A673 (cell line): ENCODE results near the gene SYCE1. TPM values are rescaled to one million over a fixed set of nuclear protein-coding genes. Genes with fewer than 3 reads are reported as not detected.
"Not testable (repeated sequence)": the region's sequence is repeated elsewhere in the genome, so short reads cannot be mapped to it uniquely, and the experiment has no call there.

Source experiments
- BruUV-seq: library from RNA; stranded (reverse); fragments of 400-500 nt; replicated peaks from 2 replicates; lab custom pipeline; 2021; lab: Mats Ljungman, UMichigan
- CTCF ChIA-PET: fragments of 300-600 bp; sonication (Branson Sonifier 250); formaldehyde crosslinking; loops from one replicate; lab custom pipeline; 2022; ENCODE audit warnings: antibody characterized with exemption; lab: Charles Lee
- POLR2A ChIA-PET: fragments of 300-600 bp; sonication (Branson Sonifier 250); formaldehyde crosslinking; loops from one replicate; lab custom pipeline; 2022; ENCODE audit warnings: antibody characterized with exemption; ENCODE audit not compliant: low non-redundant PET; lab: Charles Lee
- DNase-seq: peaks from one replicate; pipeline ENCODE4 v3.0.0-alpha.2; 2015; ENCODE audit warnings: low spot score
- H3K27ac ChIP-seq: fragments of 200-600 bp; sonication (generic); 2 replicates; pipeline ENCODE4 v1.5.1; 2016; ENCODE audit warnings: mixed run types, low read depth, mild to moderate bottlenecking, mixed read lengths, antibody characterized with exemption, low read length; ENCODE audit not compliant: poor library complexity, severe bottlenecking
- H3K27me3 ChIP-seq: fragments of 200-600 bp; sonication (generic); replicated peaks from 2 replicates; pipeline ENCODE4 v1.6.1; 2017; ENCODE audit warnings: mixed run types, low read depth, mild to moderate bottlenecking, mixed read lengths, antibody characterized with exemption, low read length; ENCODE audit not compliant: insufficient read depth, poor library complexity
- H3K36me3 ChIP-seq: fragments of 200-600 bp; sonication (generic); 2 replicates; pipeline ENCODE4 v1.6.1; 2016; ENCODE audit warnings: mixed run types, mild to moderate bottlenecking, mixed read lengths, antibody characterized with exemption, low read length; ENCODE audit not compliant: insufficient read depth, poor library complexity, severe bottlenecking
- H3K4me1 ChIP-seq: fragments of 200-600 bp; sonication (generic); 2 replicates; pipeline ENCODE4 v1.6.1; 2017; ENCODE audit warnings: mixed run types, mild to moderate bottlenecking, mixed read lengths, antibody characterized with exemption, low read length; ENCODE audit not compliant: insufficient read depth, poor library complexity, severe bottlenecking
- H3K4me3 ChIP-seq: fragments of 200-600 bp; sonication (generic); 2 replicates; pipeline ENCODE4 v1.5.1; 2016; ENCODE audit warnings: low read depth, mixed run types, mild to moderate bottlenecking, mixed read lengths, low read length; ENCODE audit not compliant: poor library complexity, severe bottlenecking
- H3K9me3 ChIP-seq: fragments of 200-600 bp; sonication (generic); 2 replicates; pipeline ENCODE4 v1.6.1; 2016; ENCODE audit warnings: mixed run types, low read depth, mild to moderate bottlenecking, mixed read lengths, antibody characterized with exemption, low read length; ENCODE audit not compliant: poor library complexity, severe bottlenecking
- EZH2 ChIP-seq: fragments of 200-600 bp; sonication (generic); IDR thresholded peaks from 2 replicates; pipeline ENCODE4 v1.6.1; 2017; ENCODE audit warnings: borderline replicate concordance, low read depth, mild to moderate bottlenecking, mixed read lengths, antibody characterized with exemption, low read length; ENCODE audit not compliant: poor library complexity, severe bottlenecking
- intact Hi-C: fragments of 100-400 bp; cut with micrococcal nuclease; formaldehyde crosslinking; loops from one replicate; pipeline ENCODE4 v1.10.0; 2022; ENCODE audit not compliant: unreplicated experiment
- total RNA-seq: library from RNA; stranded (reverse); gene quantifications from 2 replicates; pipeline ENCODE4 v1.2.3, GENCODE V29; 2021
- TF ChIP-seq, protein P1 (sequence below): fragments of 300-800, 200-600 bp; sonication (generic); conservative IDR thresholded peaks from 2 replicates; pipeline ENCODE4 v1.5.1; 2017; ENCODE audit warnings: low read depth, mild to moderate bottlenecking, antibody characterized with exemption, low read length, moderate library complexity, mixed read lengths

The SYCE1 gene
- total RNA-seq, 1 experiment from 2014 or later = not detected

DNA sequence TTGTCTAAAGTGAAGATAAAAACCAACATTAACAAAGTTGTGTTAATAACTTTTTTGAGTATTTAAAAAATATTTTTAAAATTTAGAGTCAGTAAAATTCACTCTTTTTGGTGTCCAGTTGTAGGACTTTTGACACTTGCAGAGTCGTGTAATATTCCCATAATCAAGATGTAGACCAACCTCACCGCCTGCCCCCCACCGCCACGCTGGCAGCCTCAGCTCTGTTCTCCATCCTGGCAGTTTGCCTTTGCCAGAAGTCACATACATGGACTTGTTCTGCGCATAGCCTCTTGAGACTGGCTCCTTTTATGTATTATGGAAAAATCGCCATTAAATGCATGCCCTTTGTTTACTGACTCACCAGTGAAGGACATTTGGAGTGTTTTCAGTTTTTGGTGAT lies 27.3 kb upstream of the SYCE1 start:
- Histone ChIP-seq H3K4me3 (no peak overlapping the region), H3K27me3 (peaks cover 86% of the 10 kb centered on the region), H3K27ac (no peak overlapping the region), H3K4me1 (no peaks in the 10 kb centered on the region), H3K36me3 (no peaks in the 10 kb centered on the region), H3K9me3 (no peaks in the 10 kb centered on the region)
- no TSS peak for BruUV-seq
- ChIA-PET CTCF (no interaction called here), POLR2A (no interaction called here)
- DNase-seq = no peak
- intact Hi-C loops = no loop called here
- TF ChIP-seq, protein P1, sequence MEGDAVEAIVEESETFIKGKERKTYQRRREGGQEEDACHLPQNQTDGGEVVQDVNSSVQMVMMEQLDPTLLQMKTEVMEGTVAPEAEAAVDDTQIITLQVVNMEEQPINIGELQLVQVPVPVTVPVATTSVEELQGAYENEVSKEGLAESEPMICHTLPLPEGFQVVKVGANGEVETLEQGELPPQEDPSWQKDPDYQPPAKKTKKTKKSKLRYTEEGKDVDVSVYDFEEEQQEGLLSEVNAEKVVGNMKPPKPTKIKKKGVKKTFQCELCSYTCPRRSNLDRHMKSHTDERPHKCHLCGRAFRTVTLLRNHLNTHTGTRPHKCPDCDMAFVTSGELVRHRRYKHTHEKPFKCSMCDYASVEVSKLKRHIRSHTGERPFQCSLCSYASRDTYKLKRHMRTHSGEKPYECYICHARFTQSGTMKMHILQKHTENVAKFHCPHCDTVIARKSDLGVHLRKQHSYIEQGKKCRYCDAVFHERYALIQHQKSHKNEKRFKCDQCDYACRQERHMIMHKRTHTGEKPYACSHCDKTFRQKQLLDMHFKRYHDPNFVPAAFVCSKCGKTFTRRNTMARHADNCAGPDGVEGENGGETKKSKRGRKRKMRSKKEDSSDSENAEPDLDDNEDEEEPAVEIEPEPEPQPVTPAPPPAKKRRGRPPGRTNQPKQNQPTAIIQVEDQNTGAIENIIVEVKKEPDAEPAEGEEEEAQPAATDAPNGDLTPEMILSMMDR = no peak
- TF ChIP-seq EZH2 = no peak

DNA sequence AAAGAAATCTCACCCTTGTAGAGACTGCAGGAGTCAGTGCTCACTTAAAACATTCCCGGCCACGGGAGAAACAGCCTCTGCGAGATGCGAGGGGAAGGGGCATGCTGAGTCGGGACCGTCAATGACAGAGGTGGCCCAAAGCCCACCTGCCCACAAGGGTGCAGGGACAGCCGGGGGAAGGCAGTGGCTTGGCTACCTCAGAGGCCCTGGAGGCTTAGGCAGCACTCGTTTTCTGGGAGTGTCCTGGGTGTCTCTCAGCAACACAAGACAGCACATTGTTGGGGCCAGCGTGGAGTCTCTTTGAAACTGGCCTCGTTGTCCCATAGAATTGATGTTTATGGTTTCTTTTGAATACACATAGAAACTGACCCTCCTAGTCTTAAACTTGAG lies 25.6 kb upstream of the SYCE1 start:
- intact Hi-C loops = no loop called here
- BruUV-seq = no TSS peak
- POLR2A ChIA-PET = no interaction called here
- Histone ChIP-seq H3K9me3 (no peaks in the 10 kb centered on the region), H3K36me3 (no peaks in the 10 kb centered on the region), H3K4me3 (no peak overlapping the region), H3K27me3 (peaks cover 71% of the 10 kb centered on the region), H3K4me1 (no peaks in the 10 kb centered on the region), H3K27ac (no peak overlapping the region)
- TF ChIP-seq, protein P1 = no peak
- TF ChIP-seq EZH2 = no peak
- CTCF ChIA-PET = no interaction called here
- DNase-seq = no peak

GRCh38 chr10:133590226-133590969 lies 25.0 kb upstream of the SYCE1 start:
- ChIA-PET CTCF (no interaction called here), POLR2A (no interaction called here)
- Histone ChIP-seq H3K36me3 (no peaks in the 10 kb centered on the region), H3K4me1 (no peaks in the 10 kb centered on the region), H3K27ac (no peak overlapping the region), H3K4me3 (no peak overlapping the region), H3K9me3 (no peaks in the 10 kb centered on the region), H3K27me3 (peaks cover 65% of the 10 kb centered on the region)
- no TSS peak for BruUV-seq
- TF ChIP-seq, protein P1 = no peak
- TF ChIP-seq EZH2 = no peak
- DNase-seq = no peak
- intact Hi-C loops = no loop called here

GRCh38 chr10:133577037-133577436 lies 11.7 kb upstream of the SYCE1 start:
- BruUV-seq, intact Hi-C loops, H3K4me3 ChIP-seq, CTCF ChIA-PET, H3K27me3 ChIP-seq, H3K36me3 ChIP-seq, POLR2A ChIA-PET, H3K4me1 ChIP-seq, DNase-seq, H3K27ac ChIP-seq: not testable (repeated sequence)
- peaks cover 12% of the 10 kb centered on the region for H3K9me3 ChIP-seq

DNA sequence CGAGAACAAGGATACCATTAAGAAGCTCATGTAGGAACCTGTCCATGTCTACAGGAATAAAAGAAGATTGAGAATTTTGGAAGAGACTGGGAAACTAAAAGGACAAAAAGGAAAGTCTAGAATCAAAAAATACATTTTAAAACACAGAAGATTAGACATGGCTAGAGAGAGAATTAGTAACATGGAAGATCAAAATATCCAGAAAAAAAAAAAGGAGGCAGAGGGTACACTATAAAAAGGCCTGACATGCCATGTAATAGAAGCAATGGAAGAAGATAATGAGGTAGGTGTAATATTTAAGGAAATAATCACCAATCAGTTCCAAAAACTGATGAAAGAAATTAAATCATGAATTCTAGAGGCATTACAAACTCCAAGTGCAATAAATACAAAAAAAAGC lies 8.1 kb upstream of the SYCE1 start:
- H3K9me3 ChIP-seq = peaks cover 12% of the 10 kb centered on the region
- H3K4me1 ChIP-seq, DNase-seq, POLR2A ChIA-PET, H3K36me3 ChIP-seq, H3K27me3 ChIP-seq, intact Hi-C loops, H3K4me3 ChIP-seq, BruUV-seq, CTCF ChIA-PET, H3K27ac ChIP-seq: not testable (repeated sequence)
